Thoracic aorta (tissue), 2 donors: ENCODE results near the gene APPL2. TPM values are rescaled to one million over a fixed set of nuclear protein-coding genes. Genes with fewer than 3 reads are reported as not detected.

ENCODE experiments used
- ATAC-seq: fragments of 150-250 bp; one replicate; pipeline ENCODE4 v1.8.0; 2017; ENCODE audit warnings: low read depth; ENCODE audit not compliant: insufficient number of reproducible peaks, low FRiP score
- DNase-seq: peaks from one replicate; pipeline ENCODE4 v3.0.0-alpha.2; 2020; ENCODE audit warnings: low spot score
- H3K27ac ChIP-seq, 2 donors: fragments of 200-600 bp; sonication (generic); 1 replicate in 1 of 2; 2 replicates in 1 of 2; pipeline ENCODE4 v1.5.1; 2016; ENCODE audit warnings: mild to moderate bottlenecking in 2 of 2, moderate library complexity in 2 of 2
- H3K27me3 ChIP-seq: fragments of 200-600 bp; sonication (generic); replicated peaks from 2 replicates; pipeline ENCODE4 v1.6.0; 2016; ENCODE audit warnings: mild to moderate bottlenecking; ENCODE audit not compliant: insufficient read depth
- H3K36me3 ChIP-seq: fragments of 200-600 bp; sonication (generic); one replicate; pipeline ENCODE4 v1.5.1; 2016
- H3K4me1 ChIP-seq, 2 donors: fragments of 200-600 bp; sonication (generic); 1 replicate in 1 of 2; 2 replicates in 1 of 2; pipeline versions ENCODE4 v1.5.1 to v1.6.0; 2016; ENCODE audit warnings: low read depth in 2 of 2, mild to moderate bottlenecking in 1 of 2; ENCODE audit not compliant: control insufficient read depth in 1 of 2
- H3K4me3 ChIP-seq: fragments of 200-600 bp; sonication (generic); 2 replicates; pipeline ENCODE4 v1.5.1; 2016; ENCODE audit warnings: mild to moderate bottlenecking
- H3K9me3 ChIP-seq: fragments of 200-600 bp; sonication (generic); 2 replicates; pipeline ENCODE4 v1.5.1; 2016
- CTCF ChIP-seq: fragments of 200-600 bp; sonication (generic); IDR thresholded peaks from one replicate; pipeline ENCODE4 v1.5.1; 2019; ENCODE audit warnings: antibody characterized with exemption
- total RNA-seq, 2 donors: library from RNA; depleted of rRNA; stranded (reverse); fragments of >200 nt; gene quantifications; one replicate each; pipeline versions ENCODE4 v1.1.0 to v1.2.3, GENCODE V29; 2016

Gene APPL2
- total RNA-seq, 2 donors from 2014 or later, result 38.2 to 60.9 TPM

GRCh38 chr12:105164068-105164467 lies 71.9 kb downstream of the APPL2 start:
- ATAC-seq, result no peak

GRCh38 chr12:105162174-105162573 lies 73.8 kb downstream of the APPL2 start:
- Histone ChIP-seq H3K4me3 (no peak overlapping the region), H3K27me3 (no peaks in the 10 kb centered on the region), H3K9me3 (no peaks in the 10 kb centered on the region), H3K36me3 (peaks cover 23% of the 10 kb centered on the region), H3K4me1 (no peaks in the 10 kb centered on the region), H3K27ac (no peak overlapping the region)
- TF ChIP-seq CTCF, result no peak
- ATAC-seq (no peak), DNase-seq (no peak)

More at GRCh38 chr12:105164068-105164467, 71.9 kb downstream of the APPL2 start:
- no peak overlapping the region for H3K27ac ChIP-seq
- no peak for DNase-seq
- H3K9me3 ChIP-seq, result no peaks in the 10 kb centered on the region
- no peak overlapping the region for H3K4me3 ChIP-seq
- H3K36me3 ChIP-seq, result peaks cover 19% of the 10 kb centered on the region
- H3K27me3 ChIP-seq, result no peaks in the 10 kb centered on the region
- H3K4me1 ChIP-seq, result no peaks in the 10 kb centered on the region
- no peak for TF ChIP-seq CTCF

- ATAC-seq (no peak), DNase-seq (no peak)
- Histone ChIP-seq H3K27me3 (no peaks in the 10 kb centered on the region), H3K4me1 (no peaks in the 10 kb centered on the region), H3K9me3 (no peaks in the 10 kb centered on the region), H3K4me3 (no peak overlapping the region), H3K36me3 (peaks cover 18% of the 10 kb centered on the region), H3K27ac (no peak overlapping the region)
- TF ChIP-seq CTCF, result no peak
These were observed 77.1 kb downstream of the APPL2 start for GRCh38 chr12:105158876-105159275.

- Histone ChIP-seq H3K27me3 (no peaks in the 10 kb centered on the region), H3K36me3 (peaks cover 18% of the 10 kb centered on the region), H3K27ac (no peak overlapping the region), H3K4me3 (no peak overlapping the region), H3K9me3 (no peaks in the 10 kb centered on the region), H3K4me1 (no peaks in the 10 kb centered on the region)
- no peak for DNase-seq
- no peak for ATAC-seq
- no peak for TF ChIP-seq CTCF
These were observed 78.4 kb downstream of the APPL2 start for GRCh38 chr12:105157606-105158005.

- TF ChIP-seq CTCF, result no peak
- Histone ChIP-seq H3K36me3 (peaks cover 21% of the 10 kb centered on the region), H3K4me3 (no peak overlapping the region), H3K27me3 (no peaks in the 10 kb centered on the region), H3K27ac (no peak overlapping the region), H3K9me3 (no peaks in the 10 kb centered on the region), H3K4me1 (no peaks in the 10 kb centered on the region)
- no peak for DNase-seq
- ATAC-seq, result no peak
These were observed 79.7 kb downstream of the APPL2 start for GRCh38 chr12:105156260-105156659.
